Measurements from ENCODE around the gene EIF2B4.

DNA sequence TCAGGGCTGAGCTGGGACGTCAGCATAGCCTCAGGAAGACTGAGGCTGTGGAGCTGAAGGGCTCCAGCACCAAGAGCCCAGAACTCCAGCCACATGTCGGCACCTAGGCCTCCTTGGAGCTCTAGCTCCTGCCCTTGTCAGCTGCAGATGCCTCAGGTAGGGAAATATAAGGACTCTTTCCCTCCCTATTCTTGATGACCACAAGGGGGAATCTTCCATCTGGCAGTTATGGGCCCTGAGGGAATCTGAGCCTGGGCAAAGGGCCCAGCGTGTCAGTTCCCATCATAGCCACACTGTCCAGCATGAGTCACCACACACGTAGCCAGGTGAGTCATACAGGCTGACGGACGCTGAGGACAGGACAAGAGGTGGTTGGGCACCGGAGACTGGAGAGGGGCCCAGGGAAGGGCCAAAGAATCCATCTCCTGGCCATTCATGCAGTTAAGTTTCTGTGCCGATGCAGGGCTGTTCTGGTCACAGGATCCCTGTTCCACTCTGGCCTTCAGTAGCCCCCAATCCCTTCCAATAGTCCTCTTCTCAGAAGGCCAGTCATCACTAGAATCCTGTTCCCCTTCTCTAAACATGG, 49.1 kb downstream of the EIF2B4 start:
- TF ChIP-seq, protein P1, sequence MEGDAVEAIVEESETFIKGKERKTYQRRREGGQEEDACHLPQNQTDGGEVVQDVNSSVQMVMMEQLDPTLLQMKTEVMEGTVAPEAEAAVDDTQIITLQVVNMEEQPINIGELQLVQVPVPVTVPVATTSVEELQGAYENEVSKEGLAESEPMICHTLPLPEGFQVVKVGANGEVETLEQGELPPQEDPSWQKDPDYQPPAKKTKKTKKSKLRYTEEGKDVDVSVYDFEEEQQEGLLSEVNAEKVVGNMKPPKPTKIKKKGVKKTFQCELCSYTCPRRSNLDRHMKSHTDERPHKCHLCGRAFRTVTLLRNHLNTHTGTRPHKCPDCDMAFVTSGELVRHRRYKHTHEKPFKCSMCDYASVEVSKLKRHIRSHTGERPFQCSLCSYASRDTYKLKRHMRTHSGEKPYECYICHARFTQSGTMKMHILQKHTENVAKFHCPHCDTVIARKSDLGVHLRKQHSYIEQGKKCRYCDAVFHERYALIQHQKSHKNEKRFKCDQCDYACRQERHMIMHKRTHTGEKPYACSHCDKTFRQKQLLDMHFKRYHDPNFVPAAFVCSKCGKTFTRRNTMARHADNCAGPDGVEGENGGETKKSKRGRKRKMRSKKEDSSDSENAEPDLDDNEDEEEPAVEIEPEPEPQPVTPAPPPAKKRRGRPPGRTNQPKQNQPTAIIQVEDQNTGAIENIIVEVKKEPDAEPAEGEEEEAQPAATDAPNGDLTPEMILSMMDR (conservative IDR thresholded peaks at IDR 0.05) = peak; percentile 67
- no peak for TF ChIP-seq EZH2 (IDR thresholded peaks at IDR 0.05; ENCODE audit: low read depth)

Measured in PC-9 (cell line).